ENCODE measurements around the gene SPINK4. TPM values are rescaled to one million over a fixed set of nuclear protein-coding genes. Genes with fewer than 3 reads are reported as not detected.

The SPINK4 gene
- total RNA-seq = not detected in 2 replicates

DNA sequence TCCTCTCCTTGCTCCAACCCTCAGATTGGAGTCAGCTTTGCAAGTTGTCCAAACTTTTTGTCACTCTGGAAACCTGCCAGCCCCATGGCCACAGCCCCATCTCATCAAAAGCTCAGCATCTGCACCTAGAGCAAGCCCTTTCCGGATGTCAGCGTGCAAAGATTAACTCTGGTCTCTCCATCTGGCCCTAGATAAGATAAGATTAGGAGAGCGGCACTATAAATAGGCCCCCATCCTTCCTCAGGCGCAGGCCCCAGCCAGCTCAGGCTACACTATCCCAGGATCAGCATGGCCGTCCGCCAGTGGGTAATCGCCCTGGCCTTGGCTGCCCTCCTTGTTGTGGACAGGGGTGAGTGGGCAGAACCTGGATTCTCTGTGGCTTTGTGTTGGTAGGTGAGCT is at the start of gene SPINK4:
Gene SPINK4, plus strand, starts transcription at position 247 of the 400 bp plus-strand sequence. Its CDS starts 42 bp downstream, at position 289.

GRCh38 chr9:33264473-33265177 is 24.7 kb downstream of the SPINK4 start, which contains the start of the genes BAG1 and CHMP5:
BAG1 (minus strand) TSS chr9:33264708.
CHMP5 (plus strand) TSS chr9:33265049; CDS start chr9:33265079, 30 bp downstream.

DNA sequence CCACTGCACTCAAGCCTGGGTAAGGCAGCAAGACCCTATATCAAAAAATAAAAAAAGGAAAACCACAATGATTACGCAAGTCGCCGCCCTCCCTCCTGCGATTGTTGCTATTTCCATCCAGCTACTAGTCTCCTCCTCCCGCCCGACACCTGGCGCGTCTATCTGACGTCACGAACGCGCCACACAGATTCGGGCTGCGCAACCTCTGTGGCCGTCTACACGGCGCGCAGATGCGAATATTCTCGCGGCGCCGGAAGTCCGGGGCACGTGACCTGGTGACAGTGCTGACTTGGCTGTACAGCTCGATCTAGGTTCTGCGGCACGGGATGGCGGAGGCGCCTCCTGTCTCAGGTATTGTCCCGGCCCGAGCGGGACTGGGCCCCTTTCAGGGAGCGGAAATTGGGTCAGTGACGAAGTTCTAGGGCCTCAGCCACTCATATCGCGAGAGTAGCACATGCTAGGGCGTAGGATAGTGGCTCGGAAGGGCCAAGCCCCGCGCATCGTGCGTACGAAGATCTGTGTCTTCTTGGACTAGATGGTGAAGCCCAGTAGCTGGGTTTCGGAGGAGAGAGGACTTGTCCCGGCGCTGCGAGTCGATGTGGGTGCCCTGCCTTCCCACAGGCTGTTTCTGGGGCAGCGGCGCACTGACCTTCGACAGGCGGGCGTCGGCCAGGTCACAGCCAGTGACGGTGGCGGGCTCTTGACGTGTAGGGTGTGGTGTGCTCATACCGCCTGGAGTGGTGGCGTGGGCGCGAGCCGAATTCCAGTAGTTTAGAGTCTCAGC is 50.5 kb downstream of the SPINK4 start, which contains the start of gene NFX1:
Gene NFX1, plus strand, starts transcription at position 270 of the 784 bp plus-strand sequence. Its CDS starts 57 bp downstream, at position 327.

Other genes with a start within 250 kb of the SPINK4 start
- 30.4 and 32.5 TPM in 2 replicates for gene APTX, start 238.5 kb upstream of the SPINK4 start, total RNA-seq
- 112 and 124 TPM in 2 replicates for gene DNAJA1, start 214.9 kb upstream of the SPINK4 start, total RNA-seq
- 27.6 and 34.5 TPM in 2 replicates for gene SMU1, start 163.5 kb upstream of the SPINK4 start, total RNA-seq
- 129 and 136 TPM in 2 replicates for gene B4GALT1, start 72.8 kb upstream of the SPINK4 start, total RNA-seq
- gene BAG1, start 24.5 kb downstream of the SPINK4 start, total RNA-seq = 56.9 and 62.2 TPM in 2 replicates
- gene CHMP5, start 24.9 kb downstream of the SPINK4 start, total RNA-seq = 75.7 and 85.1 TPM in 2 replicates
- 47.2 TPM in 2 replicates for gene NFX1, start 50.3 kb downstream of the SPINK4 start, total RNA-seq
- gene AQP7, start 162.4 kb downstream of the SPINK4 start, total RNA-seq = 0.13 and 0.43 TPM in 2 replicates
- 2.1 and 2.4 TPM in 2 replicates for gene AQP3, start 207.4 kb downstream of the SPINK4 start, total RNA-seq
- 23.3 and 24.4 TPM in 2 replicates for gene NOL6, start 233.8 kb downstream of the SPINK4 start, total RNA-seq

Data from articular chondrocyte of knee joint (primary cell).